ENCODE measurements around the gene FADS3. TPM values are rescaled to one million over a fixed set of nuclear protein-coding genes. Genes with fewer than 3 reads are reported as not detected.

The FADS3 gene
- total RNA-seq, 1 experiment from 2014 or later = 67.9 TPM

DNA sequence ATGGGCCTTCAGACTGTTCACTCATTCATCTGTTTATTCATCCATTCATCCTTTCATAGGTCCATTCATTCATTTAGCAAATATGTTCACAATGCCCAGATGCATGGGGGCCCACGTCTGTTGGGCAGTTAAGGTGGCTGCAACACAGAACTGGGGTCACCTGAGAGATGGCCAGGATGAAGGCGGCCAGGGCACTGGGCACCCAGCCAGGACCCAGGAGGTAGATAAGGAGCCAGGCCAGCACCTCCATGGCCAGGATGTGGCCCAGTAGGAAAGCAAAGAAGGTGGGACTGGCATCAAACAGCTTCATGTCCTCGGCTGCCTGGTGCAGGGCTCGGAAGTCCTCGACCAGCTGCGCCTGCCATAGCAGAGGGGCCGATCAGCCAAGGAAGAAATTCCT, 12.2 kb downstream of the FADS3 start:
- BruUV-seq (replicated peaks) = no TSS peak

GRCh38 chr11:61875698-61876097, 15.6 kb downstream of the FADS3 start:
- H3K27me3 ChIP-seq (ENCODE audit: low read length) = no peaks in the 10 kb centered on the region
- H4K20me1 ChIP-seq (ENCODE audit: low read length) = no peaks in the 10 kb centered on the region
- H2AFZ ChIP-seq (ENCODE audit: low read length) = no peak overlapping the region
- H3K9ac ChIP-seq (ENCODE audit: low read length) = no peak overlapping the region
- H3K9me2 ChIP-seq (replicated peaks; ENCODE audit: low read length) = no peaks in the 10 kb centered on the region
- no peaks in the 10 kb centered on the region for H3K36me3 ChIP-seq (ENCODE audit: low read depth, low read length)
- no peak overlapping the region for H3K4me3 ChIP-seq (ENCODE audit: low read length)
- ChIA-PET CTCF (interaction anchor here (0.7 kb wide), 1 partner anchor 11 kb away, joined by 7 read pairs; no protein-coding TSS in a partner anchor), POLR2A (ENCODE audit: unreplicated experiment) (no interaction called here)
- ATAC-seq = no peak
- no peaks in the 10 kb centered on the region for H3K79me2 ChIP-seq (ENCODE audit: low read length)
- intact Hi-C loops (cut with micrococcal nuclease) = loop anchor here (10.0 kb wide), 1 partner anchor 329 kb away; the partner anchor contains the start of gene SCGB2A1
- no peak overlapping the region for H3K4me2 ChIP-seq (ENCODE audit: low read length)
- no peaks in the 10 kb centered on the region for H3F3A ChIP-seq (ENCODE audit: low read length, unreplicated experiment)
- BruUV-seq (replicated peaks) = no TSS peak
- no peak for DNase-seq
- H3K4me1 ChIP-seq (ENCODE audit: insufficient read depth, low read length) = peaks cover 3% of the 10 kb centered on the region; the same call in 1 of the 2 replicates
- H3K27ac ChIP-seq (ENCODE audit: low read length) = no peak overlapping the region
- H3K9me3 ChIP-seq (ENCODE audit: low read length) = no peaks in the 10 kb centered on the region
- TF ChIP-seq EZH2phosphoT487 (IDR thresholded peaks at IDR 0.05; ENCODE audit: borderline replicate concordance, low read length) (no peak), CTCF (conservative IDR thresholded peaks at IDR 0.05; ENCODE audit: low read depth, low read length) (no peak), EZH2 (IDR thresholded peaks at IDR 0.05; ENCODE audit: low read length, unreplicated experiment) (no peak)

More for the DNA sequence above, 12.2 kb downstream of the FADS3 start:
- Histone ChIP-seq H3K36me3 (ENCODE audit: low read depth, low read length) (no peaks in the 10 kb centered on the region), H3K79me2 (ENCODE audit: low read length) (no peaks in the 10 kb centered on the region), H2AFZ (ENCODE audit: low read length) (no peak overlapping the region), H3K4me1 (ENCODE audit: insufficient read depth, low read length) (no peaks in the 10 kb centered on the region), H3K27me3 (ENCODE audit: low read length) (no peaks in the 10 kb centered on the region), H4K20me1 (ENCODE audit: low read length) (no peaks in the 10 kb centered on the region), H3K9me3 (ENCODE audit: low read length) (no peaks in the 10 kb centered on the region), H3K4me2 (ENCODE audit: low read length) (no peak overlapping the region), H3K4me3 (ENCODE audit: low read length) (no peak overlapping the region), H3K9me2 (replicated peaks; ENCODE audit: low read length) (no peaks in the 10 kb centered on the region), H3K27ac (ENCODE audit: low read length) (no peak overlapping the region), H3K9ac (ENCODE audit: low read length) (no peak overlapping the region), H3F3A (ENCODE audit: low read length, unreplicated experiment) (no peaks in the 10 kb centered on the region)
- intact Hi-C loops (cut with micrococcal nuclease) = loop anchor here (10.0 kb wide), 1 partner anchor 326 kb away; the partner anchor contains the start of gene SCGB2A1
- ChIA-PET POLR2A (ENCODE audit: unreplicated experiment) (no interaction called here), CTCF (no interaction called here)
- ATAC-seq (no peak), DNase-seq (no peak)
- TF ChIP-seq CTCF (conservative IDR thresholded peaks at IDR 0.05; ENCODE audit: low read depth, low read length) (no peak), EZH2phosphoT487 (IDR thresholded peaks at IDR 0.05; ENCODE audit: borderline replicate concordance, low read length) (no peak), EZH2 (IDR thresholded peaks at IDR 0.05; ENCODE audit: low read length, unreplicated experiment) (no peak)

- peaks cover 3% of the 10 kb centered on the region; the same call in 1 of the 2 replicates for H3K4me1 ChIP-seq (ENCODE audit: insufficient read depth, low read length)
- BruUV-seq (replicated peaks) = no TSS peak
- ChIA-PET CTCF (interaction anchor here (1.1 kb wide), 1 partner anchor 207 kb away, joined by 5 read pairs; no protein-coding TSS in a partner anchor), POLR2A (ENCODE audit: unreplicated experiment) (no interaction called here)
- no peak for ATAC-seq
- TF ChIP-seq CTCF (conservative IDR thresholded peaks at IDR 0.05; ENCODE audit: low read depth, low read length) (no peak), EZH2phosphoT487 (IDR thresholded peaks at IDR 0.05; ENCODE audit: borderline replicate concordance, low read length) (no peak), EZH2 (IDR thresholded peaks at IDR 0.05; ENCODE audit: low read length, unreplicated experiment) (no peak)
- no peaks in the 10 kb centered on the region for H3K36me3 ChIP-seq (ENCODE audit: low read depth, low read length)
- no peaks in the 10 kb centered on the region for H3K9me3 ChIP-seq (ENCODE audit: low read length)
- no peaks in the 10 kb centered on the region for H3K9me2 ChIP-seq (replicated peaks; ENCODE audit: low read length)
- no peaks in the 10 kb centered on the region for H3K27me3 ChIP-seq (ENCODE audit: low read length)
- no peak overlapping the region for H3K4me3 ChIP-seq (ENCODE audit: low read length)
- intact Hi-C loops (cut with micrococcal nuclease) = loop anchor here (10.0 kb wide), 1 partner anchor 330 kb away; the partner anchor contains the start of gene SCGB2A1
- H3K79me2 ChIP-seq (ENCODE audit: low read length) = no peaks in the 10 kb centered on the region
- no peaks in the 10 kb centered on the region for H4K20me1 ChIP-seq (ENCODE audit: low read length)
- no peak overlapping the region for H3K4me2 ChIP-seq (ENCODE audit: low read length)
- no peak for DNase-seq
- no peak overlapping the region for H3K27ac ChIP-seq (ENCODE audit: low read length)
- no peak overlapping the region for H3K9ac ChIP-seq (ENCODE audit: low read length)
- H2AFZ ChIP-seq (ENCODE audit: low read length) = no peak overlapping the region
- no peaks in the 10 kb centered on the region for H3F3A ChIP-seq (ENCODE audit: low read length, unreplicated experiment)
Observed at GRCh38 chr11:61874853-61875252, 16.5 kb downstream of the FADS3 start.
